Measurements from ENCODE around the gene ANKRD33B. TPM values are rescaled to one million over a fixed set of nuclear protein-coding genes. Genes with fewer than 3 reads are reported as not detected.

Gene ANKRD33B
- total RNA-seq, 1 experiment from 2014 or later: 4.9 TPM

GRCh38 chr5:10690460-10691440 lies 126.9 kb downstream of the ANKRD33B start:
- no peak for DNase-seq (ENCODE audit: low read depth)

DNA sequence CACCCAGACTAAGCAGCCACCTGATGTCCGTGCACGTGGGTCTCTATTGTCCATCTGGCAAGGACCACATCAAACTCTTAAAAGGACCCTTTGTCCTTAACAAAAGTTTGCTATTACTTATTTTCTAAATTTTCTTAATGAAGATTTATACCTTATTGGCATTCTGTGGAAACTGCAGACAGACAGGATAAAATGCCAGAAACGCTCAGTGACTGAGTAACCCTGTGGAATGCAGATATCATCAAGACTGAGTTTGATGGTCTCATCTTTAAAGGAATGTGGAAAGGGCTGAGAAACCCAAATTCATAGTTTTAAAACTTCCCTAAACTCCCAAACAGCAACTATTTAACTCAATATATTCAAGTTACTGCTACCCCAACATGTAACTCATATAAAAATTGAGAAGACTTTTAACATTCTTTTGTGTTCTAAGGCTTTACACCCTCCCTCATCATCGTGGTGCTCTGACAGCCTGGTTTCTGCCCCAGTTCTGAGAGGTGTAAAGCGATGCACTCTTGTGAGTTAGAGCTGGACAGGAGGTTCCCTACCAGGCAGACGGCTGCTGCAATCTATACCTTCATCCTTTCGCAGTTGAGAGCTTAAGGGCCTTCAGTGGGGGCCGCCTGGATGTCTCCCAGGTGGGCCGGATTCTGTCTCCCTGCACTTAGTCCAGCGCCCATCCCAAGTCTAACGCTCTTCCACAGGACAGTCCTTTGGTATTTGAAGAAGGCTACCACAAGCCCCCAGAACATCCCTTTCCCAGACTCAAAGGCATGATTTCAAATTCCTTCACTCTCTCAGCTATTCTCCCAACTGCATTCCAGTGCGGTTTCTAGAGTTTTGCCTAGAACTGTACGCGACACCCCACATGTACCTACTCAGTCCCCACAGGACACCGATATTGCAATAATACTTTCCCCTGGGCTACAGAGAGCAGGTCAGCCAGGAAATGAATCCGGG lies 128.2 kb downstream of the ANKRD33B start:
- no peak for DNase-seq (ENCODE audit: low read depth)

GRCh38 chr5:10695055-10695649 lies 131.3 kb downstream of the ANKRD33B start:
- peak; percentile 85 for DNase-seq (ENCODE audit: low read depth)

DNA sequence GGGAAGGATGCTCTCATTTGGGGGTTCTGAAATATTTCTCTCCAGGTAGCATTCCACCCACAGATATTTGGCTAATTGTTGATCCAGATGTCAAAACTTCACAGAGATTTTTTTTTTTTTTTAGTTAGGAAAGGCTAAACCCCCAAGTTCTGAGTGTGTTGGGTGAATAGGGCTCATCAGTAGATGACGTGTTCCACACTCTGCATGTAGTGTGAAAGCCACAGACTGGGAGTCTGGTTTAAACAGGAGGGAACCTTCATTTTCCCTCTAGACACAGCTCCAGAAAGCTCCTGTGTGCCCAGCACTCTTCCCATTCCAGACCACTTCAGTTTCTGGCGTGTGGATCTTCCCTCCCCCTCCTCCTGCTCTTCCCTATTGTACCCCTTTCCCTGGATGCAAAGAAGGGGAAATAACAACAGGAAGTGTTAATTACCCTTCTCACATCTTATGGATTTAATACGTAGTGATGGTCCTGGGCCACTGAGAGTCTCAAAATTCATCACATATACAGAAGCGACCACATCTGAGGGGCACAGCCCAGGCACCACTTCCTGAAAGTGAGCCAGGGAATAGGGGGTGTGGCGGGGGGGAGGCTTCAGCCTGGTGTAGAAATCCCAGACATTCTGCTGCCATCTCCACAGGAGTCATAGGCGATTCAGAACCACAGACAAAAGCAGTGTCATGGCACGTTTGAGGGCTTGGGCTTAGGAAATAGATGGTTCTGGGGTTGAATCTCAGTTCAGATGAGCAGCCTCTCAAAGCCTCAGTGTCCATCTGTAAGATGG lies 132.1 kb downstream of the ANKRD33B start:
- peak; percentile 52 for DNase-seq (ENCODE audit: low read depth)

DNA sequence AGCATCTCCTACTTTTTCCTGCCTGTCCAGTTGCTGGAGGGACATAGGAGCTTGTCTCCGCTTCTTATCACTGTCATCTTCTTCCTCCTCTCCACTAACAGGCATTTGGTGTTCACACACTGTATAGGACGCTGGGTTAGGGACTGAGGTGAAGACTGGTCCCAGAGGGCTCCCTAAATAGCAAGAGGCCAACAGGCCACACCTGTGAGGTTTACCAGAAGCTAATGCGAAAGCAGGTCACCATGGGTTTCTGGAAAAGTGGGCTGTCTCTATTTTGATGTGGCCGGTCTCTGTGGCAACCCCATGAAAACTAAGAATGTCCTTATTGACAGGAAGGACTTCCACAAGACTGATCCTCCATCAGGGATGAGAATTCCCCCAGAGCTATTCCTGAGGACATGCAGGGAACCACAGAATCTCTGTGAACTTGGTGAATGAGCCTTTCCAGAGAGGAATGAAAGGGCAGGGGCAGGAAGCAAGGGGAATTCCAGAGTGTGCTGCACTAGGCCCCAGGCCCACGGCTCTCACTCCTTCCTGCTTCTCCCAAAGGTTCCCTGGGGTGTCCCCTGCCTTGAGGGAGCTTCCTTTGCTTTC lies 135.5 kb downstream of the ANKRD33B start:
- no peak for DNase-seq (ENCODE audit: low read depth)

DNA sequence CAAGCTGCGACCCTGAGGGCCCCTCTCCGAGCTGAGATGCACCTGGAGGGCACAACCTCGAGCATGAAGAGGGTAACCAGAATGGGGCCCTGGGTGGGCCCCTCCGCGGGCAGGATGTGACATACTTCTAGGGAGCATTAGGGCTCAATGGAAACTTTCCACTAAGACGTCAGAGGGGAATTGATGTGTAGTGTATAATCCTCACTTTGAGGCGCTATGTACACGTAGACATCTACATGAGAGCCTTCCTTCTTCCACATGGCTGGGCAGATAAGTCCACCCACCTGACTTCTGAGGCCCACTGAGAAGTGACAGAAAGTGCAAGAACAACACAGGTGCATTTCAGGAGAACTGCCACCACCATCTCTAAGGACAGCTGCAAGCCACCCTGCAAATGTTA lies 136.1 kb downstream of the ANKRD33B start:
- DNase-seq (ENCODE audit: low read depth): no peak

DNA sequence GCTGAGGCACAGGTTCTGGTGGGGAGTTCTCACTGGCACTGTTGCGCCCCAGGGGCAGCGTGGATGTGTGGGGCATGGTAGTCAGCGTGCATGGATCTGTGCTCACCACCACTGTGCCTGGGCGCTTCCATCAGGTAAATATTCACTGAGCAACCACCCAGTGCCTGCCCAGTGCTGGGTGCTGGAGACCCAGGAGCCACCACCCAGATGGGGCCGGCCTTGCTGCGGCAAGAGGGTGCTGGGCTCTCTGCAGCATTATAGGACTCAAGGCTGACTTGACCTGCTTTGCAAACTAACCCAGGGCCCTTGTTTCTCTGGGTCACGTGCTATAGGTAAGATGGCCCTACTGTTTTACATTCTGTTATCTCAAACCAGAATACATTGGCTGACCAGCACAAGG lies 136.6 kb downstream of the ANKRD33B start:
- no peak for DNase-seq (ENCODE audit: low read depth)

GRCh38 chr5:10701567-10702039 lies 137.7 kb downstream of the ANKRD33B start:
- DNase-seq (ENCODE audit: low read depth): peak; percentile 59

GRCh38 chr5:10702040-10702629 lies 138.3 kb downstream of the ANKRD33B start:
- peak; percentile 95 for DNase-seq (ENCODE audit: low read depth)

DNA sequence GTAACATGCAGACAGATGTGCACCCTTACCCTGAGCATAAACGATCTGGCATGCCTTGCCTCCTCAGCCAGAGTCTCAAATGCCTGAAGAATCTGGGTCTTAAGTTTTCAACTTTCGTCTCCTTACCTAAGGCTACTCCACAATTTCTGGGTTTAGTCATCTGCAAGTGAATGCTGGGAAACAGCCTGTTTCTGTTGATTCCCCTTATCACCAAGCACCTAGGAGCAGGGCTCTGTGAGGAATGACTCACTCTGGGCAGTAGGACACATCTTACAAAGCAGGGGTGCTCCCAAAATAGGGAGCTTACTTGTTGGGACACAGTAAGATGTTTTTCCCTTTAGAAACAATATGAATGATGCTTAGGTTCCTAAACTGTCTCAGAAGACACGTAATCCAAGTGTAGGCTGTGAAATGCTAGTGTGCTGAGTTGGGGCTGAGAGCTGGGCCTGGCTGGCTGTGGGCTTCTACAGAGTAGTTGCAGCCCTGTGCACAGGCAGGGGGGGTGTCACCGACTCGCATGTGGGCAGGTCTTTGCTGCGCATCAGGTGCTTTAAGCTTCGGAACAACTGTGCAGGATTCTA lies 139.1 kb downstream of the ANKRD33B start:
- peak; percentile 44 for DNase-seq (ENCODE audit: low read depth)

DNA sequence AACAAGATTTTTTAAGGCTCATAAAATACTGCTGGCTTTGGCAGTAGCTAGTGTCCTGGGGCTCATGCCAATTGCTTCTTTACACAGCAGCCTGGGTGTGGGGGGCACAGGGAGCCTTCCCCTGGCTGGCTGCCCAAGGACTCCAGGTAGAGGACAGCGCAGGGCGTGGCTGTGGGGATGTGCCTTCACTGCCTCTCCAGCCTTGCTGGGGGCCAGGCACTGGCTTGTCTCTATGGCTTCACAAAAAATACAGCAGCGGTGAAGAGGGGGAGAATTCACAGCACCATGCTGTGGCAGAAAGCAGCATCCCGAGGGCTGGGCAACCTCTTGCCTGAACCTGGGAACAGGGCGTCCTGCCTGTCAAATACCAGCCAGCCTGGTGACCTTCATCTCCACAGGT lies 139.8 kb downstream of the ANKRD33B start:
- no peak for DNase-seq (ENCODE audit: low read depth)

DNA sequence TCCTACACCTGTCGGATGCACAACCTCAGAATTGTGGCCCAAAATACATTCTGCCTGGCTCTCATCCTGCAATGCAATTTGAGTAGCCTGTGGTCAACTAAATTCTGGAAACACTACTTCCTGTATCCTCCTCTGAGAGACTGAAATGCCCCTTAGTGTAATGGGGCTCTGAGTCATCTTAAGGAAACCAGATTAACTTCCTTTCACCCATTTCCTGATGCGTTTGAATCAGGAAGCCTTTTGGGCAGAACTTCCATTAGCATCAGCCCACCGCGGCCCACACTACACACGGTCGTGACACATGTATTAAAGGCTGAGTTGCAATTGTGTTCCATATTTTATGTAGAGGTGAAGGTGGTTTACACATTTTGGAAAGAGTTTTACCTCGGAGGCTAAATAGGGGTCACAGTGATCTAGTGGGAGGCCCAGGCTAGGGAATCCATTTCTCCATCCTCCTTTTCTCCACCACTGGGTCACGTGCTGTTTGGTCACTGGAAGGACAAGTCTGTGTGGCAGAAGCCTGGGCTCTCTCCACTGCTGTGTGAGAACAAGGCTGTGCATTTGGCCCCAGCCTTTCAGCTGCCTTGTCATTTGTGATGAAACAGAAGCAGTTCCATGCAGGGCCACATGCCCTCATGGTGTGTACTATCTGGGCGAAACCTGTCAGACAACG lies 141.2 kb downstream of the ANKRD33B start:
- DNase-seq (ENCODE audit: low read depth): peak; percentile 95

GRCh38 chr5:10705747-10706146 lies 141.9 kb downstream of the ANKRD33B start:
- peak; percentile 50 for DNase-seq (ENCODE audit: low read depth)

DNA sequence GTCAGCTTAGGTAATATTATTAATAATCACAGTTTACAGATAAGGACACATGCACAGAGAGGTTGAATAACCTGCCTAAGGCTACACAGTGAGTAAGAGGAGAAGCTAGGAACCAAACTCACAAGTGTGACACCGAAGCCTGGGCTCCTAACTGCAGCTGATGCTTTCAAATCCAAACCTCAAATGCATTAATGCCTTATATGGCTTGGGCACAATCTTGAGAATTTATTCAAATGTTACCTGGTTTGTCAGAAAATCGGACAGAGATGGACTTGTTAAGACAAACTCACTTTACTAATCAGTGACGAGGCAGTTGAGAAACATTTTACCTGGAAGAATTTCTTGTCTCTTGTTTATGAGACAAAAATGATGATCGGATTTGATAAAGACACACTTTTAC lies 142.5 kb downstream of the ANKRD33B start:
- DNase-seq (ENCODE audit: low read depth): no peak

Data from HT1080 (cell line).